GM23338 (cell line): ENCODE measurements around the gene CT45A10. TPM values are rescaled to one million over a fixed set of nuclear protein-coding genes. Genes with fewer than 3 reads are reported as not detected.

Experiments used
- ATAC-seq: fragments of 200-7000 bp; cut with Tn5 transposase; 3 replicates; pipeline ENCODE4 v1.9.1; 2020
- DNase-seq: peaks from one replicate; pipeline ENCODE4 v3.0.0-alpha.2; 2015; ENCODE audit warnings: low spot score
- H2AFZ ChIP-seq: fragments of 200-600 bp; sonication (generic); 2 replicates; pipeline ENCODE4 v1.8.0; 2016; ENCODE audit warnings: antibody characterized with exemption, mild to moderate bottlenecking, moderate library complexity
- H3F3A ChIP-seq: fragments of 200-600 bp; sonication (generic); replicated peaks from 2 replicates; pipeline ENCODE4 v1.8.0; 2017; ENCODE audit warnings: antibody characterized with exemption, mixed run types, low read depth
- H3K27ac ChIP-seq: fragments of 200-600 bp; sonication (generic); 2 replicates; pipeline ENCODE4 v1.6.1; 2016; ENCODE audit warnings: low read depth
- H3K27me3 ChIP-seq: fragments of 200-600 bp; sonication (generic); 2 replicates; pipeline ENCODE4 v1.8.0; 2016; ENCODE audit warnings: mild to moderate bottlenecking, mixed run types, moderate library complexity; ENCODE audit not compliant: insufficient read depth
- H3K36me3 ChIP-seq: fragments of 200-600 bp; sonication (generic); 2 replicates; pipeline ENCODE4 v1.8.0; 2016; ENCODE audit warnings: mild to moderate bottlenecking; ENCODE audit not compliant: insufficient read depth
- H3K4me1 ChIP-seq: fragments of 200-600 bp; sonication (generic); 2 replicates; pipeline ENCODE4 v1.8.0; 2016; ENCODE audit warnings: mild to moderate bottlenecking, moderate library complexity; ENCODE audit not compliant: insufficient read depth
- H3K4me2 ChIP-seq: fragments of 200-600 bp; sonication (generic); 2 replicates; pipeline ENCODE4 v1.7.1; 2017; ENCODE audit warnings: mixed run types
- H3K4me3 ChIP-seq: fragments of 200-600 bp; sonication (generic); 2 replicates; pipeline ENCODE4 v1.6.1; 2016; ENCODE audit warnings: mixed run types
- H3K79me2 ChIP-seq: fragments of 200-600 bp; sonication (generic); replicated peaks from 2 replicates; pipeline ENCODE4 v1.8.0; 2017; ENCODE audit warnings: mild to moderate bottlenecking; ENCODE audit not compliant: insufficient read depth
- H3K9me2 ChIP-seq: fragments of 200-600 bp; sonication (generic); 2 replicates; pipeline ENCODE4 v1.8.0; 2017; ENCODE audit not compliant: insufficient read depth
- H4K20me1 ChIP-seq: fragments of 200-600 bp; sonication (generic); replicated peaks from 2 replicates; pipeline ENCODE4 v1.8.0; 2017; ENCODE audit warnings: mild to moderate bottlenecking; ENCODE audit not compliant: insufficient read depth
- H3K27ac Mint-ChIP-seq: 2 replicates; pipeline ENCODE4 v1.8.0; 2020; ENCODE audit warnings: inconsistent platforms, mild to moderate bottlenecking, moderate library complexity, mixed read lengths
- H3K27me3 Mint-ChIP-seq: 3 replicates; pipeline ENCODE4 v1.8.0; 2022; ENCODE audit warnings: low read depth, mild to moderate bottlenecking, moderate library complexity, mixed read lengths, inconsistent platforms; ENCODE audit not compliant: insufficient read depth, poor library complexity
- H3K36me3 Mint-ChIP-seq: 3 replicates; pipeline ENCODE4 v1.8.0; 2021; ENCODE audit warnings: low read depth, mild to moderate bottlenecking, inconsistent platforms, moderate library complexity, mixed read lengths
- H3K4me1 Mint-ChIP-seq: 3 replicates; pipeline ENCODE4 v1.8.0; 2020; ENCODE audit warnings: mild to moderate bottlenecking, inconsistent platforms, mixed read lengths
- H3K4me3 Mint-ChIP-seq: 3 replicates; pipeline ENCODE4 v1.8.0; 2021; ENCODE audit warnings: moderate library complexity, mild to moderate bottlenecking, inconsistent platforms, mixed read lengths
- H3K9me3 Mint-ChIP-seq: 3 replicates; pipeline ENCODE4 v1.8.0; 2020; ENCODE audit warnings: moderate library complexity, mild to moderate bottlenecking, inconsistent platforms, mixed read lengths
- CREB1 ChIP-seq: fragments of 250-450 bp; sonication (Bioruptor Pico); IDR thresholded peaks from 2 replicates; pipeline ENCODE4 v1.5.0; 2020; ENCODE audit warnings: low read depth, mild to moderate bottlenecking, moderate library complexity
- EZH2 ChIP-seq: fragments of 200-600 bp; sonication (generic); IDR thresholded peaks from one replicate; pipeline ENCODE4 v1.8.0; 2017; ENCODE audit warnings: antibody characterized with exemption, mild to moderate bottlenecking, low read depth; ENCODE audit not compliant: unreplicated experiment
- EZH2phosphoT487 ChIP-seq: fragments of 200-600 bp; sonication (generic); IDR thresholded peaks from one replicate; pipeline ENCODE4 v1.8.1; 2018; ENCODE audit warnings: antibody characterized with exemption; ENCODE audit not compliant: unreplicated experiment
- JUNB ChIP-seq: IDR thresholded peaks from one replicate; pipeline ENCODE4 v1.6.1; 2016; ENCODE audit warnings: antibody characterized with exemption; ENCODE audit not compliant: unreplicated experiment
- NANOG ChIP-seq: IDR thresholded peaks from 2 replicates; pipeline ENCODE4 v1.6.1; 2016; ENCODE audit warnings: antibody characterized with exemption, borderline replicate concordance
- POLR2AphosphoS5 ChIP-seq: IDR thresholded peaks from 2 replicates; pipeline ENCODE4 v1.6.1; 2016; ENCODE audit warnings: antibody characterized with exemption, low read depth
- STAT1 ChIP-seq: IDR thresholded peaks from one replicate; pipeline ENCODE4 v1.6.1; 2016; ENCODE audit warnings: antibody characterized with exemption; ENCODE audit not compliant: unreplicated experiment
- ZNF114 ChIP-seq: fragments of 250-450 bp; sonication (Bioruptor Pico); IDR thresholded peaks from 2 replicates; pipeline ENCODE4 v1.5.0; 2020; ENCODE audit warnings: mild to moderate bottlenecking, moderate library complexity
- ZNF331 ChIP-seq: fragments of 250-450 bp; sonication (Bioruptor Pico); IDR thresholded peaks from 2 replicates; pipeline ENCODE4 v1.5.0; 2020; ENCODE audit warnings: low read depth, mild to moderate bottlenecking, moderate library complexity
- polyA plus RNA-seq: library from polyadenylated mRNA; unstranded; fragments of >200 nt; fragmentation: Nextera tagmentation; extraction: Ambion mirVana; gene quantifications from 2 replicates; pipeline ENCODE4 v1.2.1, GENCODE V29; 2016
- total RNA-seq: library from RNA; depleted of rRNA; stranded (reverse); fragments of >200 nt; shearing (Covaris generic); gene quantifications from 2 replicates; pipeline ENCODE4 v1.2.3, GENCODE V29; 2014
- TF ChIP-seq, protein P1 (sequence below): fragments of 250-450 bp; sonication (Bioruptor Pico); IDR thresholded peaks from 2 replicates; pipeline ENCODE4 v1.5.0; 2020; ENCODE audit warnings: mild to moderate bottlenecking, moderate library complexity
- TF ChIP-seq, protein P2 (sequence below), 2 experiments: fragments of 200-600 bp in 1 of 2; sonication (generic) in 1 of 2; conservative IDR thresholded peaks; 2 replicates each; pipeline versions ENCODE4 v1.5.1 to v1.6.1; 2016 to 2017; ENCODE audit warnings: antibody characterized with exemption in 2 of 2, low read depth in 2 of 2, mild to moderate bottlenecking in 2 of 2, moderate library complexity in 1 of 2
- TF ChIP-seq, protein P3 (sequence below): IDR thresholded peaks from 2 replicates; pipeline ENCODE4 v1.6.1; 2016; ENCODE audit warnings: antibody characterized with exemption
- TF ChIP-seq, protein P4 (sequence below): IDR thresholded peaks from one replicate; pipeline ENCODE4 v1.6.1; 2018; ENCODE audit warnings: antibody characterized with exemption; ENCODE audit not compliant: unreplicated experiment

CT45A10 gene
- total and polyA plus RNA-seq, 2 experiments from 2014 or later: not detected

DNA sequence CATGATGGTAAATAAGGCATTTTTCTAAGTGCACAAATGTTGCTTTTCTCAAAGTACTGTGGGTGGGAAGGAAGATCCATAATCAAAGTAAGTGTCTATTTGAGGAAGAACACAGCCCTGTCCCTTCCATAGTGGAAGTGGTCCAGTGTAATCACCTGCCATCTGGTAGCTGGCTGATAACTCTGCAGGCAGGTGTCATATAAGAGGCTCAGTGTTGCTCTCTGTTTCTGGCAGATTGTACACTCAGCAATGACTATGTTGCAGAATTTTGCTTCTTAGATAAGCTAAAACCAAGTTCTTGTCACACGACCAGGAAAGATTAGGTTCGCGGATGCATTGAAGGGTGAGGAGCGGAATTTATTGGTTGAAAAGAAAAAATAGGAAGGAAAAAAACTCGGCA, 21.2 kb upstream of the CT45A10 start (continued):
- TF ChIP-seq, protein P1, sequence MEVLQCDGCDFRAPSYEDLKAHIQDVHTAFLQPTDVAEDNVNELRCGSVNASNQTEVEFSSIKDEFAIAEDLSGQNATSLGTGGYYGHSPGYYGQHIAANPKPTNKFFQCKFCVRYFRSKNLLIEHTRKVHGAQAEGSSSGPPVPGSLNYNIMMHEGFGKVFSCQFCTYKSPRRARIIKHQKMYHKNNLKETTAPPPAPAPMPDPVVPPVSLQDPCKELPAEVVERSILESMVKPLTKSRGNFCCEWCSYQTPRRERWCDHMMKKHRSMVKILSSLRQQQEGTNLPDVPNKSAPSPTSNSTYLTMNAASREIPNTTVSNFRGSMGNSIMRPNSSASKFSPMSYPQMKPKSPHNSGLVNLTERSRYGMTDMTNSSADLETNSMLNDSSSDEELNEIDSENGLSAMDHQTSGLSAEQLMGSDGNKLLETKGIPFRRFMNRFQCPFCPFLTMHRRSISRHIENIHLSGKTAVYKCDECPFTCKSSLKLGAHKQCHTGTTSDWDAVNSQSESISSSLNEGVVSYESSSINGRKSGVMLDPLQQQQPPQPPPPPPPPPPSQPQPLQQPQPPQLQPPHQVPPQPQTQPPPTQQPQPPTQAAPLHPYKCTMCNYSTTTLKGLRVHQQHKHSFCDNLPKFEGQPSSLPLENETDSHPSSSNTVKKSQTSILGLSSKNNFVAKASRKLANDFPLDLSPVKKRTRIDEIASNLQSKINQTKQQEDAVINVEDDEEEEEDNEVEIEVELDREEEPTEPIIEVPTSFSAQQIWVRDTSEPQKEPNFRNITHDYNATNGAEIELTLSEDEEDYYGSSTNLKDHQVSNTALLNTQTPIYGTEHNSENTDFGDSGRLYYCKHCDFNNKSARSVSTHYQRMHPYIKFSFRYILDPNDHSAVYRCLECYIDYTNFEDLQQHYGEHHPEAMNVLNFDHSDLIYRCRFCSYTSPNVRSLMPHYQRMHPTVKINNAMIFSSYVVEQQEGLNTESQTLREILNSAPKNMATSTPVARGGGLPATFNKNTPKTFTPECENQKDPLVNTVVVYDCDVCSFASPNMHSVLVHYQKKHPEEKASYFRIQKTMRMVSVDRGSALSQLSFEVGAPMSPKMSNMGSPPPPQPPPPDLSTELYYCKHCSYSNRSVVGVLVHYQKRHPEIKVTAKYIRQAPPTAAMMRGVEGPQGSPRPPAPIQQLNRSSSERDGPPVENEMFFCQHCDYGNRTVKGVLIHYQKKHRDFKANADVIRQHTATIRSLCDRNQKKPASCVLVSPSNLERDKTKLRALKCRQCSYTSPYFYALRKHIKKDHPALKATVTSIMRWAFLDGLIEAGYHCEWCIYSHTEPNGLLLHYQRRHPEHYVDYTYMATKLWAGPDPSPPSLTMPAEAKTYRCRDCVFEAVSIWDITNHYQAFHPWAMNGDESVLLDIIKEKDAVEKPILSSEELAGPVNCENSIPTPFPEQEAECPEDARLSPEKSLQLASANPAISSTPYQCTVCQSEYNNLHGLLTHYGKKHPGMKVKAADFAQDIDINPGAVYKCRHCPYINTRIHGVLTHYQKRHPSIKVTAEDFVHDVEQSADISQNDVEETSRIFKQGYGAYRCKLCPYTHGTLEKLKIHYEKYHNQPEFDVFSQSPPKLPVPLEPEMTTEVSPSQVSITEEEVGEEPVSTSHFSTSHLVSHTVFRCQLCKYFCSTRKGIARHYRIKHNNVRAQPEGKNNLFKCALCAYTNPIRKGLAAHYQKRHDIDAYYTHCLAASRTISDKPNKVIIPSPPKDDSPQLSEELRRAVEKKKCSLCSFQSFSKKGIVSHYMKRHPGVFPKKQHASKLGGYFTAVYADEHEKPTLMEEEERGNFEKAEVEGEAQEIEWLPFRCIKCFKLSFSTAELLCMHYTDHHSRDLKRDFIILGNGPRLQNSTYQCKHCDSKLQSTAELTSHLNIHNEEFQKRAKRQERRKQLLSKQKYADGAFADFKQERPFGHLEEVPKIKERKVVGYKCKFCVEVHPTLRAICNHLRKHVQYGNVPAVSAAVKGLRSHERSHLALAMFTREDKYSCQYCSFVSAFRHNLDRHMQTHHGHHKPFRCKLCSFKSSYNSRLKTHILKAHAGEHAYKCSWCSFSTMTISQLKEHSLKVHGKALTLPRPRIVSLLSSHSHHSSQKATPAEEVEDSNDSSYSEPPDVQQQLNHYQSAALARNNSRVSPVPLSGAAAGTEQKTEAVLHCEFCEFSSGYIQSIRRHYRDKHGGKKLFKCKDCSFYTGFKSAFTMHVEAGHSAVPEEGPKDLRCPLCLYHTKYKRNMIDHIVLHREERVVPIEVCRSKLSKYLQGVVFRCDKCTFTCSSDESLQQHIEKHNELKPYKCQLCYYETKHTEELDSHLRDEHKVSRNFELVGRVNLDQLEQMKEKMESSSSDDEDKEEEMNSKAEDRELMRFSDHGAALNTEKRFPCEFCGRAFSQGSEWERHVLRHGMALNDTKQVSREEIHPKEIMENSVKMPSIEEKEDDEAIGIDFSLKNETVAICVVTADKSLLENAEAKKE (CRISPR knock-in tag): no peak
- no peak for TF ChIP-seq CREB1 (CRISPR knock-in tag)

DNA sequence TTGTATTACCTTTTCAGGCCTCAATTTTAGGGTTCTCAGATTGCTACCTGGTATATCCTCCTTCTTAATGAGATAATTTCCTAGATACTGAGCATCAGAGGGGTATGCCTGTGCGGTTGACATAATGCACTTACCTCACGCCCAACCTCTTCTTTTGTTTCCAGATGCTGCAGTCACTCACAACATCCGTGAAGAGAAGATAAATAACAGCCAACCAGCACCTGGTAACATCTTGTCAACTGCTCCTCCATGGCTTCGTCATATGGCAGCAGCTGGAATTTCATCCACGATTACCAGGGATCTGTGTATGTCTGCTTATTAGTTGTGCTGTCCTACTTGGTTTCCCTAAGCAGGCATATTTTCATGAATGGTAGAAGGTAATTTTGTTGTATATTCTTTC, 17.0 kb upstream of the CT45A10 start:
- H3K9me3 Mint-ChIP-seq: no peaks in the 10 kb centered on the region; the same call in 2 of the 3 replicates
- no peak for ATAC-seq
- H3K27me3 Mint-ChIP-seq: peaks cover 2% of the 10 kb centered on the region
- TF ChIP-seq, protein P2, sequence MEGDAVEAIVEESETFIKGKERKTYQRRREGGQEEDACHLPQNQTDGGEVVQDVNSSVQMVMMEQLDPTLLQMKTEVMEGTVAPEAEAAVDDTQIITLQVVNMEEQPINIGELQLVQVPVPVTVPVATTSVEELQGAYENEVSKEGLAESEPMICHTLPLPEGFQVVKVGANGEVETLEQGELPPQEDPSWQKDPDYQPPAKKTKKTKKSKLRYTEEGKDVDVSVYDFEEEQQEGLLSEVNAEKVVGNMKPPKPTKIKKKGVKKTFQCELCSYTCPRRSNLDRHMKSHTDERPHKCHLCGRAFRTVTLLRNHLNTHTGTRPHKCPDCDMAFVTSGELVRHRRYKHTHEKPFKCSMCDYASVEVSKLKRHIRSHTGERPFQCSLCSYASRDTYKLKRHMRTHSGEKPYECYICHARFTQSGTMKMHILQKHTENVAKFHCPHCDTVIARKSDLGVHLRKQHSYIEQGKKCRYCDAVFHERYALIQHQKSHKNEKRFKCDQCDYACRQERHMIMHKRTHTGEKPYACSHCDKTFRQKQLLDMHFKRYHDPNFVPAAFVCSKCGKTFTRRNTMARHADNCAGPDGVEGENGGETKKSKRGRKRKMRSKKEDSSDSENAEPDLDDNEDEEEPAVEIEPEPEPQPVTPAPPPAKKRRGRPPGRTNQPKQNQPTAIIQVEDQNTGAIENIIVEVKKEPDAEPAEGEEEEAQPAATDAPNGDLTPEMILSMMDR (conservative IDR thresholded peaks at IDR 0.05; ENCODE audit: low read depth in 2 of 2): no peak
- TF ChIP-seq, protein P3, sequence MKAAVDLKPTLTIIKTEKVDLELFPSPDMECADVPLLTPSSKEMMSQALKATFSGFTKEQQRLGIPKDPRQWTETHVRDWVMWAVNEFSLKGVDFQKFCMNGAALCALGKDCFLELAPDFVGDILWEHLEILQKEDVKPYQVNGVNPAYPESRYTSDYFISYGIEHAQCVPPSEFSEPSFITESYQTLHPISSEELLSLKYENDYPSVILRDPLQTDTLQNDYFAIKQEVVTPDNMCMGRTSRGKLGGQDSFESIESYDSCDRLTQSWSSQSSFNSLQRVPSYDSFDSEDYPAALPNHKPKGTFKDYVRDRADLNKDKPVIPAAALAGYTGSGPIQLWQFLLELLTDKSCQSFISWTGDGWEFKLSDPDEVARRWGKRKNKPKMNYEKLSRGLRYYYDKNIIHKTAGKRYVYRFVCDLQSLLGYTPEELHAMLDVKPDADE: no peak
- TF ChIP-seq EZH2phosphoT487 (no peak), NANOG (no peak), ZNF331 (CRISPR knock-in tag) (no peak), ZNF114 (CRISPR knock-in tag) (no peak), POLR2AphosphoS5 (no peak), EZH2 (no peak), JUNB (no peak), CREB1 (CRISPR knock-in tag) (no peak), STAT1 (no peak)
- TF ChIP-seq, protein P4, sequence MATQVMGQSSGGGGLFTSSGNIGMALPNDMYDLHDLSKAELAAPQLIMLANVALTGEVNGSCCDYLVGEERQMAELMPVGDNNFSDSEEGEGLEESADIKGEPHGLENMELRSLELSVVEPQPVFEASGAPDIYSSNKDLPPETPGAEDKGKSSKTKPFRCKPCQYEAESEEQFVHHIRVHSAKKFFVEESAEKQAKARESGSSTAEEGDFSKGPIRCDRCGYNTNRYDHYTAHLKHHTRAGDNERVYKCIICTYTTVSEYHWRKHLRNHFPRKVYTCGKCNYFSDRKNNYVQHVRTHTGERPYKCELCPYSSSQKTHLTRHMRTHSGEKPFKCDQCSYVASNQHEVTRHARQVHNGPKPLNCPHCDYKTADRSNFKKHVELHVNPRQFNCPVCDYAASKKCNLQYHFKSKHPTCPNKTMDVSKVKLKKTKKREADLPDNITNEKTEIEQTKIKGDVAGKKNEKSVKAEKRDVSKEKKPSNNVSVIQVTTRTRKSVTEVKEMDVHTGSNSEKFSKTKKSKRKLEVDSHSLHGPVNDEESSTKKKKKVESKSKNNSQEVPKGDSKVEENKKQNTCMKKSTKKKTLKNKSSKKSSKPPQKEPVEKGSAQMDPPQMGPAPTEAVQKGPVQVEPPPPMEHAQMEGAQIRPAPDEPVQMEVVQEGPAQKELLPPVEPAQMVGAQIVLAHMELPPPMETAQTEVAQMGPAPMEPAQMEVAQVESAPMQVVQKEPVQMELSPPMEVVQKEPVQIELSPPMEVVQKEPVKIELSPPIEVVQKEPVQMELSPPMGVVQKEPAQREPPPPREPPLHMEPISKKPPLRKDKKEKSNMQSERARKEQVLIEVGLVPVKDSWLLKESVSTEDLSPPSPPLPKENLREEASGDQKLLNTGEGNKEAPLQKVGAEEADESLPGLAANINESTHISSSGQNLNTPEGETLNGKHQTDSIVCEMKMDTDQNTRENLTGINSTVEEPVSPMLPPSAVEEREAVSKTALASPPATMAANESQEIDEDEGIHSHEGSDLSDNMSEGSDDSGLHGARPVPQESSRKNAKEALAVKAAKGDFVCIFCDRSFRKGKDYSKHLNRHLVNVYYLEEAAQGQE: no peak

More for the DNA sequence above, 17.0 kb upstream of the CT45A10 start:
- no peak overlapping the region for H3K27ac ChIP-seq
- no peaks in the 10 kb centered on the region for H3K79me2 ChIP-seq
- H3K4me1 ChIP-seq: no peaks in the 10 kb centered on the region
- no peak overlapping the region for H3K4me3 ChIP-seq
- Mint-ChIP-seq H3K4me3 (no peak overlapping the region), H3K36me3 (no peaks in the 10 kb centered on the region), H3K4me1 (no peaks in the 10 kb centered on the region), H3K27ac (no peak overlapping the region)
- no peaks in the 10 kb centered on the region for H3K27me3 ChIP-seq
- no peak overlapping the region for H3K4me2 ChIP-seq
- H3K9me2 ChIP-seq: no peaks in the 10 kb centered on the region
- no peaks in the 10 kb centered on the region for H4K20me1 ChIP-seq
- H2AFZ ChIP-seq: no peak overlapping the region
- H3K36me3 ChIP-seq: no peaks in the 10 kb centered on the region
- no peaks in the 10 kb centered on the region for H3F3A ChIP-seq
- no peak for DNase-seq
